RCC 7860 (cell line): ENCODE results near the gene PAIP2.

ENCODE experiments used
- DNase-seq: peaks from one replicate; pipeline ENCODE4 v3.0.0-alpha.2; 2015; ENCODE audit warnings: low spot score
- FAIRE-seq: peaks from 2 replicates; lab custom pipeline; 2012; peaks lifted over from hg19 to GRCh38; lab: Jason Lieb, UNC

PAIP2 gene

DNA sequence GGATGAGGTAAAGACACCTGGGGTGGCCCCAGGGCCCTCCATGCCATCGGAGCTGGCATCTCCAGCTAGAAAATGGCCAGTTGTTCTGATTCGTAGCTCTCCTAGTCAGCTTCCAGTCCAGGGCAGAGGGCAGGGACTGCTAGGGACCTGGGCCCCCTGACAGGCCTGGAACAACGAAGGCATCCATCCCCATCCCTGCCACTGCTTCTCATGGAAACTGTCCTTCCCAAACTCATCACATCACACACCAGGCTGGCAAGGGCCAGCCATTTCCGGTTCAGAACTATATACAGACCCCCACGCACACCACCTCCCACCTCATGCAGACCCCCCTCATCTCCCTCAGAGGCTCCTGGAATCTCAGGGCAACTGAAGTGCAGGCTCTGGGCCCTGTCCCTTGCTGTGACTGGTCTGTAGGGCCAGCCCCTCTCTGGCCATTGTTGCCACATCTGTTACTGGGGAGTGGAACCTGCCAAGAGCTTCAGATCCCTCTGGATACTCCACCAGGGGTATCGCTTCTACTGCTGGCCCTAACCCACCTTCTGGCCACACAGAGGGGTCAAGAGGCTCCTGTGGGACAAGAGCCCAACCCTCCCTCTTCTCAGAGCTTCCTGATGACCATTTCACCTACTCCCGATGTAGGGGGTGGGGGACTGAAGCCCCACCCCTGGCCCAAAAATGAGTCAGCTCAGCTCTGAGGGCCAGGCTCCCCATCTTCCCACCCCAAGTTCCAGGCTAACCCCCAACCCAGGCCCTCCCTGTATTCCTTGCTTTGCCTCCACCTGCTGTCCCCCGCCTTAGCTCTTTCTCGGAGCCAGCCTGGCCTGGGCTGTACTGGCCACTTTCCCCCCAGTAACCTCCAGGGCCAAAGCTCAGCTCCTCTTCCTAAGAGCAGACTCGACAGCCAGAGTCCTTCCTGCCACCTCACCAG is 49.2 kb downstream of the PAIP2 start:
- no peak for FAIRE-seq
- DNase-seq = no peak

DNA sequence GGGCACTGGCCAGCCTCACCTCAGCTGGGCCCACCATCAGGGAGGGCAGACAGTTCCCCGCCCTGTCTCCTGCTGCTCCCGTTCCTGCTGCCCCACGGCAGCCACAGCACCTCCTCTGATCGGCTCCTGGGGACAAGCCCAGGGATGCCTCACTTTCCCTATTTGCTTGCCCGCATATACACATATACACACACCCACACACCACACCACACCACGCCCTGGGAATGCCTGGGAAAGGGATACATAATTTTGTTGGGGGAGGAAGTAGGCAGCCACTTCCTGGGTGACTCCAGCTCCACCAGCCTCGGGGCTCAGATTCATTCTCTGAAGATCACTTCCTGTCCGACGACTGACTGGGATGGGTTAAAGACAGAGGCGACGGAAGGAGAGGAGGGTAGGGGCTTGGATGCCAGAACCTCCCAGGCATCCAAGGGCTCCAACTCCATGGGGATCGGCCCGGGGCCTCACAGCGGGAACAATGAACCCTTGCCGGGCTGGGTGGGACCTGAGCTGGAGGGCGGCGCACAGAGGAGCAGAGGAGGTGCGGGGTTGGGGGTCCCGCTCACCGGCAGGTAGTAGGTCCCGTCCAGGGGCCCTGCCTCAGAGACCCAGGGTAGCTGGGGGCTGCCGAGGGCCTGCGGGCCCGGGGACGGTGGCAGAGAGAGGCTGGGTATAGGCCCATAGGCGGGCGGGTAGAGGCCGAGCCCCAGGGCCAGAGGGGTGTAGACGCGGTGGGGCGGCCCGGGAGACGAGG is 50.1 kb downstream of the PAIP2 start:
- DNase-seq = no peak
- FAIRE-seq = no peak

DNA sequence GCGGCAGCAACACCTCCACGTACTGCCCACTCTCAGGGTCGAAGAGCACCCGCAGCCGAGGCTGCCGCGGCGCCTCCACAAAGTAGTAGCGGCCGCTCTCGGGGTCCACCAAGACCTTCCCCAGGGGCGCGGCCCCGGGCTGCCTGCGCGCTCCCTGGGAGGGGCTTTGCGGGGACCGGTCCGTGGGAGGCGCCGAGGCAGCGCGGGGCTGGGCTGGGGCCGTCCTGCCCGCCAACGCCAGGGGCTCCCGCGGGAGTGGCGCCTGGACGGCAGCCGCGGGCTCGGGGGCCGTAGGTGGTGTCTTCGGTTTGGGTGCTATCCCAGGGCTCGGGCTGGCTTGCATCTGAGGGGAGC is 50.6 kb downstream of the PAIP2 start:
- FAIRE-seq (no peak), DNase-seq (no peak)

DNA sequence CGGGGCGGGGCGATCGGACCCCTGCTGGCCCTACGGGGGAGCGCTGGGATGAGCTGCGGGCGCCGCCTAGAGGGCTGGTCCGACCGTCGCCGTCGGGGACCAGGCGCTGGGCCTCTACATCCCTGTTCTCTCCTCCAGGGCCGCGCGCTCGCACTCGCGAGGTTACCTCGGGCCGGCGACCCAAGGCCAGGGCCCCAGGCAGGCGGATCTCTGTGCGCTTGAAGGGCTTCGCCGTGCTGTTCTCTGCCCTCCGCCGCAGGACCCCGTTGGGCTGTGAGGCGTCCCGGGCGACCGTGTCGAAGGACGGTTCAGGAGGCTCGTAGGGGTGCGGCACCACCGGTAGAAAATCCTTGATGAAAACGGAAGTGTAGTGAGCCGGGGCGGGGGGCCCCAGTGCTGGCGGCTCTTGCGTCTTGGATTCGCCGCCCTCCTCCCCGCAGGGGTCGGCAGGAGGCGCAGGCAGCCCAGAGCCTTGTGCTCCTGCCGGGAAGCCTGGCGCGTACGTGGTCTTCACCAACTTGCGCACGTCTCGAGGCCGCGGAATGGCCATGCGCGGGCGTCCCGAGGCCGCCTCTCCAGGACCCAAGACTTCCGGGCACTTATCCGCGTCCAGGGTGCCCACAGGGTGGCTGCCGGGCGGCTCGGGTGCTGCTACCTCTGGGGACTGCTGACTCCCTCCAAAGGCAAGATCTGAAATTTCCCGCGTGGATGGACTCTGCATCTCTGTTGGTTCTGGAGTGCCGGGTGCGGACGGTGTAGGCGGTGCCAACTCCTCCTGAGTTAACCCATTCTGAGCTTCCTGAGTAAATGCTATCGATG is 51.2 kb downstream of the PAIP2 start:
- DNase-seq (no peak), FAIRE-seq (no peak)

GRCh38 chr5:139393497-139394122 is 52.0 kb downstream of the PAIP2 start:
- FAIRE-seq (no peak), DNase-seq (no peak)

GRCh38 chr5:139394123-139394653 is 52.5 kb downstream of the PAIP2 start:
- FAIRE-seq (no peak), DNase-seq (no peak)

- no peak for DNase-seq
- no peak for FAIRE-seq
Measured at GRCh38 chr5:139394654-139395566, 53.3 kb downstream of the PAIP2 start, which contains the start of gene PROB1. PROB1 (minus strand) TSS chr5:139395104; CDS start chr5:139395081, 23 bp downstream.

GRCh38 chr5:139395844-139396640 is 54.4 kb downstream of the PAIP2 start:
- FAIRE-seq (no peak), DNase-seq (no peak)

GRCh38 chr5:139396691-139397090 is 55.0 kb downstream of the PAIP2 start:
- no peak for DNase-seq
- FAIRE-seq = no peak

DNA sequence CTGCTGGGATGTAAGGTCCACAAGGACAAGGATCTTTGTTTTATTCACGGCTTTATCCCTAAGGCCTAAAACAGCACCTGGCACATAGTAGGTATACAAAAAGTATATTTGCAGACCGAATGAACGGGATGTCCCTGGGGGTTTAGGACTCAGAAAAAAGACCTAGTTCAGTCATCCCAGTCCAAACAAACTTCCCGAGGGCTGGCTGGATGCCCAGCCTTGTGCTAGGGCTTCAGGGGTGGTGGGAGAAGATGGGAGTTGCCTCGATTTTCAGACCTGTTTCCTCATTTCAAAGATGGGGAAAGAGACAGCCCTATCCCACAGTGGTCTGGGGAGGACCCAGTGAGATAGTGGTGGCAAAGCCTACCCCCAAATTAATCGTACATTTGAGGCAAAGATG is 56.3 kb downstream of the PAIP2 start:
- no peak for DNase-seq
- FAIRE-seq = no peak

- FAIRE-seq = no peak
- no peak for DNase-seq
Measured at GRCh38 chr5:139399501-139400121, 58.0 kb downstream of the PAIP2 start.

DNA sequence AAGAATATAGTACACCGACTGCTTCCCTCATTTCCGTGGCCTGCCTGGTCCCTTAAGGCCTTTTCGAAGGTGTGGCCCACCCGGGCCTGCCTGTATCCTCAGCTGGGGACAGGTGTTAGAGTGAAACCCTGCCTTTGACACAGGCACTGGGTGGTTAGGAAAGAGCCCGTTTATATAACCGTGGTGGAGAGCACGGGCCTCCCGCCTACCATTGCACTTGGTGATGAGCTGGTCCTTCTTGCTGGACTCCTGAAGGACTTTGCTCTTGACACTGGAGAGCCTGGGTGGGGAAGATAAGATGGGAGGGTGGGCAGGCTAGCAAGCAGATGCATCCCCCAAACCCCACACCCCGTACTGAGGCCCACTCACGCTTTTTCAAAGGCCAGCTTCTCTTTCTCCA is 59.9 kb downstream of the PAIP2 start:
- DNase-seq = no peak
- FAIRE-seq = no peak

DNA sequence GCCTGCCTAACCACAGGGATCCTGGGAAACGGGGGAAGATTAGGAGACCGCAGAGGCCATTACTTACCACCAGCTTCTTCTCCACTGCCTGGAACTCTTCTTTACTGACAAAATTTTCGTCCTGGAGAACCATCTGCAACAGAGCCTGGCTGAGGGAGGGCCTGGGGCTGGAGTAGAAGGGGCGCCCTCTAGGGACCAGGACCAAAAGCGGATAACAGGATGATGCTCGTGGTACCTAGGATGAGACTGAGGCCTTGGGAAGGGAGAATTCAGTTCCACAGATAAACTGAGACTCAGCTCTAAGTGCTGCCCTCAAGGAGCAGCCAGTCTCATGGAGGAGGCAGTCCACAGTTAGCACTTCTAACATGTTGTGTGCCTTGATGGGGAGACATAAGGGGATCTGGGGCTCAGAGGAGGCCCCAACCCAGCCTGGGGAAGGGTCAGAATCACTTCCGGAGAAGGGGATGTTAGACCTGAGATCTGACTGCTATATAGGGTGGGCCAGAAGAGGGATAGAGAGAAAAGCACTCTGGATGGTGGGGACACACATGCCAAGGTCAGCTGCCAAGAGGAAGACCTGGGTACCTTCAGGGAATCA is 61.0 kb downstream of the PAIP2 start:
- no peak for FAIRE-seq
- DNase-seq = no peak

- DNase-seq (no peak), FAIRE-seq (no peak)
Measured at GRCh38 chr5:139403418-139403786, 61.7 kb downstream of the PAIP2 start.

DNA sequence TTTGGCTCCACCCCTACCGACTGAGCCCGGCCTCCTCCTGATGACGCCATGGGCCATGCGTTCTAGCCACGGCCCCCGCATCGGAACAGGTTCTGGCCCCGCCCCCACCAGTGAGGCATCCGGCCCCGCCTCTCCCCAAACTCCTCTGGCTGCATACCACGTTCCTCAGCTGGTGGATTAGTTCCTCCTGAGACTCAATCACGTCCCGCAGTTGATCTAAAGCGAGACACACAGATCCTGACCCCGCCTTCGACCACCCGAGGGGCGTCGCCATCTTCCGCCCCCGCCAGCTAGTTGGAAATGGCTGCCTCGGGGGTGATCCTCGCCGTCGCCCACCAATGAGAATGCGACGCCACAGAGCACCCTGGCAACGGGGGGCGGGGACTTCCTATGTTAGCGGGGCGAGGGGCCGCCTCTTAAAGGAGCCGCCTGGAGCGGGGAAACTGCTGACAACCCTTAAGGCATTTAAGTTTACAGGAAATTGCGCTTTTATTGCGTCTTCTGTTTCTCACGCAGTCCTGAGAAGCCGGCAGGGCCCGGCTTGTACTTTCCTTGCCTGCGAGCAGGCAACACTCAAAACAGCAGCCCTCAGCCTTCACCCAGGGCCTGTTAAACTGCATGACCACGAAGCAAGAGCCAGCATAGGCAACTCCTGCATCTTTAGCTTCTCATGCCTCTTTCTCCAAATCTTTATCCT is 62.3 kb downstream of the PAIP2 start, which contains the start of gene SPATA24:
Gene SPATA24 (minus strand): TSS at position 303 of the 697 bp plus-strand sequence. CDS start 29 bp downstream, at position 274.
- peak; percentile 86 for DNase-seq
- peak; percentile 62 for FAIRE-seq

DNA sequence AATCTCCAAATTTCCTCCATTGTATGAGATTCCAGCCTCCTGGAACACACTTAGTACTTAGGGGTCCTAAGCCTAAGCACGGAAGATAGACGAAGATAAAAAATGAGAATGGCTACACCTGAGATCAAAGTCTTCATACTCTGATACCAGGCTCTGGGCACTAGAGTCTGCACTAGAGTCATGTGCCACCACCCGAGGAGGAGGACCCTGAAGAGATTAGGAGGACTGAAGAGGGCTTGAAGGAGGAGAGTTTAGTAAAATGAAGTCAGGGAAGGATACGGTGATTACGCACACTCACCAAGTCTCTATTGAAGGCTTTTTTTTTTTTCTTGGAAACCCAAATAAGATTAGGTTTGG is 62.8 kb downstream of the PAIP2 start:
- DNase-seq = no peak
- FAIRE-seq = no peak

- FAIRE-seq (no peak), DNase-seq (no peak)
Measured at GRCh38 chr5:139406963-139407362, 65.3 kb downstream of the PAIP2 start.
